Ovary (tissue), 9 donors: ENCODE measurements around the gene ADAMTS6. TPM values are rescaled to one million over a fixed set of nuclear protein-coding genes. Genes with fewer than 3 reads are reported as not detected.
"Not testable (repeated sequence)": the region's sequence is repeated elsewhere in the genome, so short reads cannot be mapped to it uniquely, and the experiment has no call there.

Source experiments
- DNase-seq, 5 donors: peaks; one replicate each; pipeline ENCODE4 v3.0.0-alpha.2; 2019 to 2020
- H3K27ac ChIP-seq, 2 donors: fragments of 200-600 bp; one replicate each; pipeline versions ENCODE4 v1.5.1 to v1.8.0; 2019 to 2022
- H3K27me3 ChIP-seq: fragments of 200-600 bp; one replicate; pipeline ENCODE4 v1.8.0; 2022
- H3K36me3 ChIP-seq: fragments of 200-600 bp; sonication (generic); one replicate; pipeline ENCODE4 v1.5.1; 2019
- H3K4me1 ChIP-seq: one replicate; pipeline ENCODE4 v1.8.1; 2013; ENCODE audit warnings: mild to moderate bottlenecking, moderate library complexity; ENCODE audit not compliant: insufficient read depth
- H3K4me3 ChIP-seq: fragments of 200-600 bp; sonication (generic); one replicate; pipeline ENCODE4 v1.5.1; 2017
- H3K9me3 ChIP-seq, 2 donors: fragments of 200-600 bp in 1 of 2; sonication (generic) in 1 of 2; one replicate each; pipeline versions ENCODE4 v1.5.1 to v1.8.1; 2013 to 2019; ENCODE audit warnings: mild to moderate bottlenecking in 1 of 2, moderate library complexity in 1 of 2
- CTCF ChIP-seq, 3 donors: fragments of 450-650 bp in 2 of 3; fragments of 200-600 bp in 1 of 3; IDR thresholded peaks; one replicate each; pipeline versions ENCODE4 v1.5.1 to v1.8.0; 2016 to 2022; ENCODE audit warnings: antibody characterized with exemption in 3 of 3, mild to moderate bottlenecking in 1 of 3
- EP300 ChIP-seq: sonication (generic); formaldehyde crosslinking; IDR thresholded peaks from one replicate; pipeline ENCODE4 v1.6.1; 2017; ENCODE audit warnings: antibody characterized with exemption
- POLR2A ChIP-seq: fragments of 450-650 bp; IDR thresholded peaks from one replicate; pipeline ENCODE4 v1.6.1; 2017; ENCODE audit warnings: antibody characterized with exemption, mild to moderate bottlenecking, moderate library complexity
- WGBS, 3 donors: extraction: QIAGEN DNeasy Blood & Tissue Kit in 1 of 3; methylation state at CpG; one replicate each; pipeline versions ENCODE4 v1.1.5 to v1.1.7; 2013 to 2017; 5-methylcytosine and 5-hydroxymethylcytosine counted together
- intact Hi-C, 4 donors: fragments of 100-400 bp; cut with DNase I; formaldehyde crosslinking; loops; one replicate each; pipeline versions ENCODE4 v1.11.0 to v1.15.1; 2022 to 2023
- polyA plus RNA-seq, 2 donors: library from polyadenylated mRNA; stranded (reverse); fragments of 200-250 nt in 1 of 2; fragments of 350-450 nt in 1 of 2; fragmentation: Illumina TruSeq in 1 of 2; extraction: RNeasy Lipid Tissue Mini Kit (QIAGEN cat#74804) in 1 of 2; gene quantifications; one replicate each; pipeline ENCODE4 v1.2.3, GENCODE V29; 2013 to 2014
- total RNA-seq, 7 donors: library from RNA; depleted of rRNA in 2 of 7; stranded (reverse); fragments of >200 nt in 2 of 7; fragmentation: NEBNext Ultra II Directional in 3 of 7; extraction: Animal tissue kit (Norgen Biotek cat#: 25700) in 3 of 7; gene quantifications; one replicate each; pipeline versions ENCODE4 v1.1.0 to v1.2.4, GENCODE V29; 2016 to 2023
- donor health status: DM: no; HTN: no; CAD: no; lungs with moderate emphysema.
- donor health status: DM: no; HTN: no; CAD: no.
- donor health status: Bipolar disorder and iron deficiency.
- donor health status: DM: yes; HTN: yes; CAD: no.
- donor health status: DM: no; HTN: no; CAD: no.
- donor health status: DM: yes; HTN: yes; CAD: no.

Gene ADAMTS6
- total and polyA plus RNA-seq, 9 donors = 0.96 to 7.2 (median 2.2) TPM

- Histone ChIP-seq H3K27me3 (no peaks in the 10 kb centered on the region), H3K9me3 (no peaks in the 10 kb centered on the region), H3K4me1 (no peaks in the 10 kb centered on the region), H3K36me3 (no peaks in the 10 kb centered on the region), H3K27ac (no peak overlapping the region), H3K4me3 (no peak overlapping the region)
- intact Hi-C loops = no loop called here
- DNase-seq = no peak
- no peak for TF ChIP-seq CTCF (IDR thresholded peaks at IDR 0.05)
- no peak for TF ChIP-seq EP300
- no peak for TF ChIP-seq POLR2A
- 72 to 79% (median 74%) methylated on average over 2 of the region's 2 CpGs for WGBS, 3 donors
Measured at GRCh38 chr5:65186646-65187227, 295.0 kb downstream of the ADAMTS6 start.

- WGBS, 3 donors = 93 to 100% (median 94%) methylated on average over 1 of the region's 1 CpG
- Histone ChIP-seq H3K27ac (no peak overlapping the region), H3K4me3 (no peak overlapping the region), H3K27me3 (no peaks in the 10 kb centered on the region), H3K4me1 (no peaks in the 10 kb centered on the region), H3K9me3 (no peaks in the 10 kb centered on the region), H3K36me3 (no peaks in the 10 kb centered on the region)
- TF ChIP-seq EP300 (no peak), CTCF (IDR thresholded peaks at IDR 0.05) (no peak)
- no peak for DNase-seq
- intact Hi-C loops = no loop called here
Measured at GRCh38 chr5:65185468-65185867, 296.3 kb downstream of the ADAMTS6 start.

- intact Hi-C loops = no loop called here
- WGBS, 3 donors = 65 to 81% (median 80%) methylated on average over 5 of the region's 5 CpGs
- Histone ChIP-seq H3K27ac (no peak overlapping the region), H3K4me3 (no peak overlapping the region), H3K4me1 (no peaks in the 10 kb centered on the region), H3K36me3 (no peaks in the 10 kb centered on the region), H3K9me3 (no peaks in the 10 kb centered on the region), H3K27me3 (no peaks in the 10 kb centered on the region)
- no peak for TF ChIP-seq CTCF (IDR thresholded peaks at IDR 0.05)
- TF ChIP-seq POLR2A = no peak
- no peak for TF ChIP-seq EP300
- no peak for DNase-seq
Measured at GRCh38 chr5:65184780-65185179, 296.9 kb downstream of the ADAMTS6 start.

DNA sequence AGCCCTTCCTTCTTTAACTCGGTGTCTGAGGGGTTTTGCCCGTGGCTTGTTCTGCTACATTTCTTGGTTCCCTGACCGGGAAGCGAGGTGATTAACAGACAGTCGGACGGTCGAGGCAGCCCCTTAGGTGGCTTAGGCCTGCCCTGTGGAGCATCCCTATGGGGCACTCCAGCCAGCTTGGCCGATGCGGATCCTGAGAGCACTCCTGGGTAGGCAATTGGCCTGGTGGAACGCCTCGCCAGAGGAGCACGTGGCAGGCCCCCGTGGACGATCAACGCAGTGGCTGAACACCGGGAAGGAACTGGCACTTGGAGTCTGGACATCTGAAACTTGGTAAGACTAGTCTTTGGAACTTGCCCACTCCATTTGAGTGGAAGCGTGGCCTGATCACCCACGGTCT is 307.5 kb downstream of the ADAMTS6 start:
- 97 to 98% (median 97%) methylated on average over 18 of the region's 18 CpGs for WGBS, 3 donors
- H3K27me3 ChIP-seq, H3K4me3 ChIP-seq, H3K9me3 ChIP-seq, H3K4me1 ChIP-seq, H3K36me3 ChIP-seq, H3K27ac ChIP-seq, intact Hi-C loops, DNase-seq: not testable (repeated sequence)

DNA sequence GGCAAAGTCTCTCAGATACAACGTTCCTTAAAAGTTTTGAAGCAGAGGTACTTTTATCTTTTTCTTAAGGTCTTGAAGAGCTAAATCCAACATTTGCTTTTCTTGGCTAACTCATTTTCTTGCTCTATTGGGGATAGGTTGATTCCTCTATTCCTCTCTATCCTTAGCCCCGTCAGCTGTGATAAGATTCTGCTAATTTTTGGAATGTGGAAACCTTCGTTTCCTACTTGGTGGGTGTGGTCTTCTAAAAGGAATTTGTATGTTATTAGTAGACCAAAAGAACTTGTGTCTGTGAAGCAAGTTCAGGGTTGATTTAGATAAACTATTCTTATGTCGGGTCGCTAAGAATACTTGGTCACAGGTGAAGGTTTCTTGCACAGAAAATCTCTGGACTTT is 308.6 kb downstream of the ADAMTS6 start:
- H3K36me3 ChIP-seq = no peaks in the 10 kb centered on the region
- no peaks in the 10 kb centered on the region for H3K4me1 ChIP-seq
- 63 to 64% (median 64%) methylated on average over 5 of the region's 5 CpGs for WGBS, 3 donors
- no peaks in the 10 kb centered on the region for H3K9me3 ChIP-seq
- intact Hi-C loops = no loop called here
- no peak for TF ChIP-seq CTCF (IDR thresholded peaks at IDR 0.05)
- no peak for TF ChIP-seq POLR2A
- TF ChIP-seq EP300 = no peak
- no peak overlapping the region for H3K4me3 ChIP-seq
- no peak overlapping the region for H3K27ac ChIP-seq
- DNase-seq = no peak
- no peaks in the 10 kb centered on the region for H3K27me3 ChIP-seq
